A172 (cell line): Measurements from ENCODE around the gene TRMT112. TPM values are rescaled to one million over a fixed set of nuclear protein-coding genes. Genes with fewer than 3 reads are reported as not detected.

Source experiments
- DNase-seq: peaks from one replicate; pipeline ENCODE4 v3.0.0-alpha.2; 2015; ENCODE audit warnings: low spot score
- total RNA-seq: library from RNA; depleted of rRNA; stranded (reverse); fragments of >200 nt; shearing (Covaris generic); gene quantifications from 2 replicates; pipeline ENCODE4 v1.2.3, GENCODE V29; 2014; rRNA removed

Gene TRMT112
- total RNA-seq, 1 experiment from 2014 or later, result 683 TPM

GRCh38 chr11:64275841-64276240 is 41.5 kb downstream of the TRMT112 start:
- no peak for DNase-seq

GRCh38 chr11:64275031-64275800 is 42.1 kb downstream of the TRMT112 start:
- no peak for DNase-seq

GRCh38 chr11:64269540-64270220 is 47.7 kb downstream of the TRMT112 start:
- peak; percentile 98 for DNase-seq

DNA sequence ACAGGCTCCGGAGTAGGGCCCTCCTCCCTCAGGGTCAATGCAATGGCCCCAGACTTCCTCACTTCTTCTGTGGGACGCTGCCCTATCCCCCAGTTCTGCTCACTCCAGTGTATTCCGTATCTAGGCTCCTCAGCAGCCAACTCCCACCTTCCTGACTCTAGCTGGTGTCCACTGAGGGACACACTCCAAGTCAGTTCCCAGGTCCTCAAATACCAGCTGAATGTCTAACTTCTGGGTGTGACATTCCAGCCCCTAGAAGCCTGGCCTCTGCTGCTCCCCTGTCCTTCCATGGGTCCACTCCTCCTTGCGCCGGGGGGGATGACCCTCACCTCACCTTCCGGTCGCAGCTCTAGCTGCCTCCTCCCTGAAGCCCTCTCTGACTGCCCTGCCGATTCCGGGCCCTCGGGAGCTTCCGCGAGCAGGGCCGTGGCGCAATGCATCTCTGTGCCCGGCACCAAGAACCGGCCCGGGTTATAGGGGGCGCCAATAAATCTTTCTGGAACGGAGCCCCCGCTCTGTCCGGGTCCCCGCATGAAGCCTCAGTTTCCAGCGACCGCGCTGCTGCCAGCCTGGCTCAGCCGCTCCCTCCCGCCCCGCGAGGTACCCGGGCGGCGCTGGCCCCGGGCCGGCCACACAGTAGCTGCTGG is 48.3 kb downstream of the TRMT112 start:
- DNase-seq, result peak; percentile 63

DNA sequence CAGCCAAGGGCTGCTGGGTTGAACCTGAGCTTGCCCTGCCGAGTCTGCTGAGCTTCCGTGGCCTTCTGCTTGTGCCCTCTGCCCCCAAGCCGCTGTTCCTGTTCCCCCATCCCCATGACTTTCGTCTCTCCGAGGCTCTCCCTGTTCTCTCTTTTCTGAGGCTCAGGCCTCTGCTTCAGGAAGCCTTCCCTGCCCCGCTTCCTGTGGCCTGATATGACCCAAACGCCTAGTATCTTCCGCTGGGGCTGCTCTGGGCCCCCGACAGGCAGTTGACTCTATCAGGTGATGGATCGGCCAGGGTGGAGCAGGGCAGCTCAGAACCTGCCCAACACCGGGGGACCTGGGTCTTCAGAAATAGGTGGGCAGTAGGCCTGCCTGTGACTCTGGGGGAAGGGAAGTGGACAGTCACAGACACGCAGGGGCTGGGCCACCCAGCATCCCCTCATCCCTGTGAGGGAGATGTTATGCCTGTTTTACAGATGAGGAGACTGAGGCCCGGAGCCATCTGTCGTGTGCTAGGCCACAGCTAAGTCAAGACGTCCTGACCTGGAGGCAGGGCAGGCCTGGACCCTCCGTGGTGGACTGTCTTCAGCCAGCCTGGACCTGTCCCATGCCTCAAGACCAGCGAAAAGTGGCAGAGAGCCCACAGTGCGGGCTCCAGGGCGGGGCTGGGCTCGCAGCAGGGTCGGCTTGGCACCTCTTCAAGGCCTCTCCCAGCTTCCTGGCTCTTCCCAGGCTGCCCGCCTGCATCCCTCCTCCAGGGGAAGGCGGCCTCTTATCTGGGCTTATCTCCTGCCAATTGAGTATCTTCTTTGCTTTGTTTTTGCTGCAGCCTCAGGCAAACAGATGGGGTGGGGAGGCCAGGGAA is 49.1 kb downstream of the TRMT112 start:
- peak; percentile 91 for DNase-seq

DNA sequence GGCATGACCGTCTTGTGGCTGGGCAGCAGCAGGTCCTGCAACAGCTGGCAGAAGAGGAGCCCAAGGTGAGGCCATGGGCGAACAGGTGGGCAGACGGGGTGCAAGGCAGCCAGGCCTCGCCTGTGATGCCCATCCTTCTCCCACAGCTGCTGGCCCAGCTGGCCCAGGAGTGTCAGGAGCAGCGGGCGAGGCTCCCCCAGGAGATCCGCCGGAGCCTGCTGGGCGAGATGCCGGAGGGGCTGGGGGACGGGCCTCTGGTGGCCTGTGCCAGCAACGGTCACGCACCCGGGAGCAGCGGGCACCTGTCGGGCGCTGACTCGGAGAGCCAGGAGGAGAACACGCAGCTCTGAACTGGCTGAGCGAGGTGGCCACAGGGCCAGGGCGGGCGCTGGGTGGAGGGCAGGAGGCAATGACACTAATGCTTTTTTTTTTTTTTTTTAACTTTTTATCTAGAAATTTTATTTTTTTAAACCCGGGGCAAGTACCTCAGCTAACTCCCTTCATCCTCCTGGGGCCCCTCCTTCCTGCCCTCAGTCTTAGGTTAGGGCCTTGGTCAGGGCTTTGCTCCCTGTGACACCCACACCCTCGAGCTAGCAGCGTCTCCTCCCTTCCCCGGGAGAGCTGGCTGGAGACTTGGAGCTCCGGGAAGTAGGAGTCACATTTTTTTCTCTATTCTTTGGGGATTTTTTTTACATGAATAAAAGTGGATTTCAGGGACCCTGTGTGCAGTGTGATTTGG is 50.0 kb downstream of the TRMT112 start:
- no peak for DNase-seq

Other genes with a start within 250 kb of the TRMT112 start
- gene MACROD1, start 151.4 kb downstream of the TRMT112 start, total RNA-seq, result 2.9 and 6.3 TPM in 2 replicates
- 424 and 474 TPM in 2 replicates for gene STIP1, start 131.4 kb downstream of the TRMT112 start, total RNA-seq
- gene FERMT3, start 110.8 kb downstream of the TRMT112 start, total RNA-seq, result 15.1 and 18.7 TPM in 2 replicates
- gene TRPT1, start 91.4 kb downstream of the TRMT112 start, total RNA-seq, result 33.8 and 47.3 TPM in 2 replicates
- 49.3 and 71.5 TPM in 2 replicates for gene NUDT22, start 91.3 kb downstream of the TRMT112 start, total RNA-seq
- 3.0 and 12.0 TPM in 2 replicates for gene DNAJC4, start 87.0 kb downstream of the TRMT112 start, total RNA-seq
- 24.4 and 33.0 TPM in 2 replicates for gene VEGFB, start 83.0 kb downstream of the TRMT112 start, total RNA-seq
- 40.5 and 55.9 TPM in 2 replicates for gene FKBP2, start 76.5 kb downstream of the TRMT112 start, total RNA-seq
- 455 and 478 TPM in 2 replicates for gene PPP1R14B, start 70.6 kb downstream of the TRMT112 start, total RNA-seq
- gene PLCB3, start 66.0 kb downstream of the TRMT112 start, total RNA-seq, result 51.0 and 64.8 TPM in 2 replicates
- 219 TPM in 2 replicates for gene BAD, start 32.9 kb downstream of the TRMT112 start, total RNA-seq
- gene GPR137, start 31.7 kb downstream of the TRMT112 start, total RNA-seq, result 52.1 and 60.8 TPM in 2 replicates
- gene KCNK4, start 26.3 kb downstream of the TRMT112 start, total RNA-seq, result 0.07 TPM in 1 of 2 replicates, not detected in the other
- gene CATSPERZ, start 17.2 kb downstream of the TRMT112 start, total RNA-seq, result not detected in 2 replicates
- gene ESRRA, start 12.0 kb downstream of the TRMT112 start, total RNA-seq, result 30.4 and 46.6 TPM in 2 replicates
- gene PRDX5, start 562 bp upstream of the TRMT112 start, total RNA-seq, result 300 and 344 TPM in 2 replicates
- 6.6 and 6.9 TPM in 2 replicates for gene CCDC88B, start 22.6 kb upstream of the TRMT112 start, total RNA-seq
- gene RPS6KA4, start 41.6 kb upstream of the TRMT112 start, total RNA-seq, result 77.4 and 78.2 TPM in 2 replicates
- gene SLC22A11, start 238.4 kb upstream of the TRMT112 start, total RNA-seq, result 4.7 TPM in 1 of 2 replicates, not detected in the other